HG03280 (cell line): ENCODE results near the gene IL20.

ENCODE experiments used
- ATAC-seq: cut with Tn5 transposase; IDR thresholded peaks from one replicate; pipeline ENCODE4 v1.9.1; 2021; ENCODE audit warnings: mild to moderate bottlenecking, moderate library complexity; ENCODE audit not compliant: unreplicated experiment

The IL20 gene

DNA sequence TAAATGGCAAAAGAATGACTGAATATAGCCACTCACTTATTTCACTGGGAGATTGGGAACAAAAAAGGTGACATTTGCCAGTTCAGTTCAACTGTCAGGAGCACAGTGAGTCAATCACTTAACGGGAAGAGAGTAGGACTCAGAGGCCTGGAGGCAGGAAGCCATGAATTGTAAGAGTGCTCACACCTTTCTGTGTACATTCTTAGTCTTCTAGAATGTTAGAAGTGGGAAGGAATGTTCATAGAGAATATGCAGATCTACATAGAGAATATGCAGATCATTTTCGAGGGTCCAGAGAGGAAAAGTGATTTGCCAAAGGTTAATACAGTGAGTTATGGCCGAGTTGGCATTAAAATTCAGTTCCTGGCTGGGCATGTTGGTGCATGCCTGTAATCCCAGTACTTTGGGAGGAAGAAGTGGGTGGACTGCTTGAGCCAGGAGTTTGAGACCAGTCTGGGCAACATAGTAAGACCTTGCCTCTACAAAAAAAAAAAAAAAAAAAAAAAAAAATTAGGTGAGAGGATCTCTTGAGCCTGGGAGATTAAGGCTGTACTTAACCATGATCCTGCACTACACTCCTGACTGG is 8.3 kb downstream of the IL20 start:
- ATAC-seq: no peak

GRCh38 chr1:206875752-206876377 is 10.4 kb downstream of the IL20 start:
- no peak for ATAC-seq

DNA sequence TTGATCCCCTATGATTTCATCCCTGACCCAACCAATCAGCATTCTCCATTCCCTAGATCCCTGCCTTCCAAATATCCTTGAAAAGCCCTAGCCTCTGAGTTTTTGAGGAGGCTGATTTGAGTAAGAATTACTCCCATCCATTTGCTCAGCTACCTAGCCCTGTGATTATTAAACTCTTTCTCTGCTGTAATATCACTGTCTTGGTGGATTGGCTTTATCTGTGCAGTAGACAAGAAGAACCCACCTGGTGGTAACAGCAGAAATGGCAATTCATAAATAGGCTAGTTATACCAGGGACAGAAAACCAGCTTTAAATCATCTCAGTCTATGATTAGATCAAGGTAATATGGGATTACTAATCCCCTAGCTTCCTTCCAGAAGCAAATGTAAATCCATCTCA is 13.0 kb downstream of the IL20 start:
- no peak for ATAC-seq

DNA sequence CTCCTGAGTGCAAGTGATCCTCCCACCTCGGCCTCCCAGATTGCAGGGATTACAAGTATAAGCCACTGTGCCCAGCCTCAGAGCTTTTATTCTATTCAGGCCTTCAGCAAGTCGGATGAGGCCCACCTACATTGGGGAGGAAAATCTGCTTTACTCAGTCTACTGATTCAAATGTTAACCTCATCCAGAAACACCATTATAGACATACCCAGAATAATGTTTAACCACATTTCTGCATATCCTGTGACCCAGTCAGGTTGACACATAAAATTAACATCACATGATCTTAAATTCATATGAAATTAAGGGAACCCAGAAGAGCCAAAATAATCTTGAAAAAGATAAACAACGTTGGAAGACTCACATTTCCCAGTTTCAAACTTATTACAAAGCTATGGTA is 14.9 kb downstream of the IL20 start:
- ATAC-seq: no peak

GRCh38 chr1:206882555-206882954 is 17.1 kb downstream of the IL20 start:
- ATAC-seq: no peak

- no peak for ATAC-seq
Observed at GRCh38 chr1:206883160-206883559, 17.7 kb downstream of the IL20 start.

GRCh38 chr1:206883876-206884275 is 18.5 kb downstream of the IL20 start:
- no peak for ATAC-seq

DNA sequence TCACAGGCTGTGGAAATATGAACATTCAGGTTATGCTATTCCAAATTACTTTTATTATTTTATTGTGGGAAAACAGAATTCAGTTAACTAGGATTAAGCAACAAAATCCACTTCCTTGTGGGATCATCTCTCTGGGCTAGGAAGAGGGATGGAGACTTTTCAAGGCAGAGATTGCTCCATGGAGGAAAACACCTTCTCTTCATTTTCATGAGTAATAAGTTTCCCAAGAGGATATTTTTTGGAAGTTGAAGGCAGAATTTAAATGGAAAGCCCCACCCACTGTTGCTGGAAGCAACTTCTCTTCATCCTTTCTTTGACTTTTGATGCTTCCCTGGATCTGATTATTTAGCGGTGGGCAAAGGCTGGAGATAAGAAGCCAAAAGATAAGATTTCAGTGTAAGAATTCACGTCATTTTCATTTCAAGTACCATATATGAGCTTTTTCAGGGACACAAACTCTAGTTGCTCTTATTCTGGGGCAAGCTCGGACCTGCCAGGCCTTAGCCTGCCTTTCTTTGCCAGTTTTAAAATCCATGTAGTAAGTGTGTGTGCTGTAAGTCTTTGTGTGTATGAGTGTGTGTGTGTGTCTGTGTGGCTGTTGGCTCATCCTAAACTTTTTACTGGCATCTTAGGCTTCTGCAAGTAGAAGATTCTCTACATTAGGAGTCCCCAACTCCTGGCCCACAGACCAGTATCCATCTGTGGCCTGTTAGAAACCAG is 20.1 kb downstream of the IL20 start:
- no peak for ATAC-seq

GRCh38 chr1:206886831-206887230 is 21.4 kb downstream of the IL20 start:
- ATAC-seq: no peak

GRCh38 chr1:206887701-206888100 is 22.3 kb downstream of the IL20 start:
- ATAC-seq: no peak

- ATAC-seq: no peak
Observed at GRCh38 chr1:206890125-206891060, 25.0 kb downstream of the IL20 start.

GRCh38 chr1:206891412-206891811 is 26.0 kb downstream of the IL20 start:
- no peak for ATAC-seq

GRCh38 chr1:206892351-206892984 is 27.0 kb downstream of the IL20 start:
- no peak for ATAC-seq

GRCh38 chr1:206893380-206893779 is 28.0 kb downstream of the IL20 start:
- ATAC-seq: no peak

DNA sequence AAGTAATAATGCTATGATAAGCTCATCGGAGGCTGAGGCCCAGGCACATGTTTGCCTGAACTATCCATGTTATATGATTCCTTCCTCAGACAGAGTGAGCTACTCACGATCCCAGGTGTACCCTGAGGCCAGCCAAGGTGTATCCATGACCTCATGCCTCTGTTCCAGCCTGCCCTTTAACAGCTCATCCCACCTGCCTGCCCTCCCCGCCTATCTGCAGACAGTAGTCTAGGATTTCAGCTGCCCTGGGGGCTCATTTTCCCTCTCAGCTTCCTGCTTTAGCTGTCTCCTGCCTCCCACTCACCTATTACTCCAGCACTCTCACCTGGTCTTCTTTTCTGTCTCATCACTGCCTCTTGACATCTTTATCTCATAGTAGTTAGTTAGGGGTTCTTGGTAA is 29.9 kb downstream of the IL20 start:
- no peak for ATAC-seq

GRCh38 chr1:206895837-206896242 is 30.4 kb downstream of the IL20 start:
- ATAC-seq: no peak

GRCh38 chr1:206896261-206896660 is 30.8 kb downstream of the IL20 start:
- ATAC-seq: no peak

DNA sequence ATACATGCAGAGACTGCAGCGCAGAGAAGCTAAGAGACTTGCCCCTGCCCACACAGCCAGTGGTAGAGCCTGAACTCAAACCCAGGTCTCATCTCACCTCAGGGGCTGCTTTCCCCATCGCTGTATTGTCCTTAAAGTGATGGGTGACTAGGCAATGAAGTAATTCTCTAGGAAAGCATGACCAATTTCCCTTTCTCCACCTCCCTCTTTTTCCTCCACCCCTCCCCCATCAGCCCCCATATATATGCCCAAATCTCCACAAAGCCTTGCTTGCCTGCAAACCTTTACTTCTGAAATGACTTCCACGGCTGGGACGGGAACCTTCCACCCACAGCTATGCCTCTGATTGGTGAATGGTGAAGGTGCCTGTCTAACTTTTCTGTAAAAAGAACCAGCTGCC is 31.8 kb downstream of the IL20 start, which contains the start of gene IL24:
IL24 (plus strand) TSS at position 269 of the 400 bp plus-strand sequence. CDS start 390 bp downstream, outside the sequence.
- ATAC-seq: no peak

- no peak for ATAC-seq
Observed at GRCh38 chr1:206898089-206898914, 32.9 kb downstream of the IL20 start.

DNA sequence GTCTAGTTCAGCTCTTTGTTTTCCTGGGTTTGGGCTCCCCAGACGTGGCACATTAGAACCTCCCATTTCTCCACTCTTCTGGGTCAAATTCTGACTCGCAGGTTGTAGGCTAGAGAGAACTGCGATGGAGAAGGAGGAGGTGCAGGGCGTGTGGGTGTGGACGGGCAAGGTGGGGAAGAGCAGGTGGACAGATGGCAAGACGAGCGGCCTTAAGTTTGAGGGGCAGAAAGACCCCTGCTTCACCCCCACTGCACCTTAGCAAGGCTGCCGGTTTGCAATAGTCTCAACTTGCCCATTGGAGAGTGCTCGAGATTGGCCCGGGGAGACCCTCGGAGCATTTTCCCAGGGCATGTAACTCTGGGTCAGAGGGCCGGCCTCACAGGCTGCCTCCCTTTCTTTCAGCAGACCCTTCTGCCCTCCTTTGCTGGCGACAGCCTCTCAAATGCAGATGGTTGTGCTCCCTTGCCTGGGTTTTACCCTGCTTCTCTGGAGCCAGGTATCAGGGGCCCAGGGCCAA is 33.5 kb downstream of the IL20 start:
- ATAC-seq: no peak
